Activated CD4-positive, alpha-beta T cell treated with anti-CD3 and anti-CD28 coated beads, Interleukin-2, amount 50 U/mL, for 16 hours (primary cell): Measurements from ENCODE around the gene NCBP1.
"Not testable (repeated sequence)": the region's sequence is repeated elsewhere in the genome, so short reads cannot be mapped to it uniquely, and the experiment has no call there.

ENCODE experiments used
- DNase-seq: peaks from one replicate; pipeline ENCODE4 v3.0.0-alpha.2; 2020

Gene NCBP1, protein sequence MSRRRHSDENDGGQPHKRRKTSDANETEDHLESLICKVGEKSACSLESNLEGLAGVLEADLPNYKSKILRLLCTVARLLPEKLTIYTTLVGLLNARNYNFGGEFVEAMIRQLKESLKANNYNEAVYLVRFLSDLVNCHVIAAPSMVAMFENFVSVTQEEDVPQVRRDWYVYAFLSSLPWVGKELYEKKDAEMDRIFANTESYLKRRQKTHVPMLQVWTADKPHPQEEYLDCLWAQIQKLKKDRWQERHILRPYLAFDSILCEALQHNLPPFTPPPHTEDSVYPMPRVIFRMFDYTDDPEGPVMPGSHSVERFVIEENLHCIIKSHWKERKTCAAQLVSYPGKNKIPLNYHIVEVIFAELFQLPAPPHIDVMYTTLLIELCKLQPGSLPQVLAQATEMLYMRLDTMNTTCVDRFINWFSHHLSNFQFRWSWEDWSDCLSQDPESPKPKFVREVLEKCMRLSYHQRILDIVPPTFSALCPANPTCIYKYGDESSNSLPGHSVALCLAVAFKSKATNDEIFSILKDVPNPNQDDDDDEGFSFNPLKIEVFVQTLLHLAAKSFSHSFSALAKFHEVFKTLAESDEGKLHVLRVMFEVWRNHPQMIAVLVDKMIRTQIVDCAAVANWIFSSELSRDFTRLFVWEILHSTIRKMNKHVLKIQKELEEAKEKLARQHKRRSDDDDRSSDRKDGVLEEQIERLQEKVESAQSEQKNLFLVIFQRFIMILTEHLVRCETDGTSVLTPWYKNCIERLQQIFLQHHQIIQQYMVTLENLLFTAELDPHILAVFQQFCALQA

DNA sequence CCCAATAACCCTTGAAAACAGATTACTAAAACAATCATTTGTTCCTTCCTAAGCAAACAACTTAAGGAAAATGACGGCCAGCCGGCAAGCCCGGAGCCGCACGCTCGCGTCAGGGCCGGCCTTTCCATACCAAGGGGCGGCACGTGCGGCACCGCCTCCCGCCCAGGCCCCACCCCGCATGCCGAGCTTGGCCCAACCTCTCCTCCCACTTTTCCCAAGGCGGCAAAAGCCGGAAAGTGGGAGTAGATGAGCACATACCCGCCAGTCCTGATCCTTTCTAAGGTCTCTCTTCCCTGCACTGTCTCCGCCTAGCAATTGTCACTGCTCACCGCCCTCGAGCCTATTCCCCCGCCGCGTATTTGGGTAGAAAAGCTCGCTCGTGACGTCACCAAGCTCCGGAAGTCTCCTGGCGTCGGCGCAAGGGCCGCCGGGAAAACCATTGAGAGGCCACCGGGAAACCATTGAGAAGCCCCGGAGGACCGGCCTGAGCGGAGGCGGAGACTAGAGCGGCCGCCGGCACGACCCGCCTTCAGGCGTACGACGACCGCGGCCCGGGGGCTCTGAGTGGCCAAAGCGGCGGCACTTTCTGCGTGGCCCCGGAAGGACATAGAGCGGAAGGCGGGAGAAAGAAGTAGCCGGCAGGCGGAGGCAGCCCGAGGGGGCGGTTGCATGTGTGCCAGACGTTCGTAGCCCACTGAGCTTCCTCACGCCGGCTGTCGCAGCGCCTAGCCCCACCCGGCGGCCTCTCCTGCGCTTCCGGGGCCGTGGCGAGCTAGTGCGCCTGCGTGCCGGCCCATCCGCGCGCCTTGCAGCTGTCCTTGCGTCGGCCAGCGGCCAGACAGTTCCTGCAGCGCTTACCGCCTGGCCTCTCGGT, at the start of gene NCBP1, which contains the start of gene TSTD2:
Gene NCBP1 (plus strand): TSS at position 837 of the 874 bp plus-strand sequence. CDS start 61 bp downstream, outside the sequence.
Gene TSTD2 (minus strand): TSS at position 384 of the 874 bp plus-strand sequence. CDS start 5,806 bp downstream, outside the sequence.
- peak; percentile 98 for DNase-seq

DNA sequence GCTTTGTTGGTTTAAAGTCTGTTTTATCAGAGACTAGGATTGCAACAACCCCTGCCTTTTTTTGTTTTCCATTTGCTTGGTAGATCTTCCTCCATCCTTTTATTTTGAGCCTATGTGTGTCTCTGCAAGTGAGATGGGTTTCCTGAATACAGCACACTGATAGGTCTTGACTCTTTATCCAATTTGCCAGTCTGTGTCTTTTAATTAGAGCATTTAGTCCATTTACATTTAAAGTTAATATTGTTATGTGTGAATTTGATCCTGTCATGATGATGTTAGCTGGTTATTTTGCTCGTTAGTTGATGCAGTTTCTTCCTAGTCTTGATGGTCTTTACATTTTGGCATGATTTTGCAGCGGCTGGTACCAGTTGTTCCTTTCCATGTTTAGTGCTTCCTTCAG, 48.8 kb upstream of the NCBP1 start:
- not testable (repeated sequence) for DNase-seq

DNA sequence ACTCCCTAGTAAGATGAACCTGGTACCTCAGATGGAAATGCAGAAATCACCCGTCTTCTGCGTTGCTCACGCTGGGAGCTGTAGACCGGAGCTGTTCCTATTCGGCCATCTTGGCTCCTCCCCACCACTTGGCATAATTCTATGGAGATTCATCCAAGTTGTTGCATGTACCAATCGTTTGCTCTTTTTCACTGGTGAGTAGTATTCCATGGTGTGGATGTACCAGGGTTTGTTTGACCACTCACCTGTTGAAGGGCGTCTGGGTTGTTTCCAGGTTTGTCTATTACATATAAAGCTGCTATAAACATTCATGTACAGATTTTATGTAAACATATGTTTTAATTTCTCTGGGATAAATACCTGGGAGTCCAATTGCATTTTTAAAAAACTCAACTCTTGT, 46.7 kb upstream of the NCBP1 start:
- not testable (repeated sequence) for DNase-seq

DNA sequence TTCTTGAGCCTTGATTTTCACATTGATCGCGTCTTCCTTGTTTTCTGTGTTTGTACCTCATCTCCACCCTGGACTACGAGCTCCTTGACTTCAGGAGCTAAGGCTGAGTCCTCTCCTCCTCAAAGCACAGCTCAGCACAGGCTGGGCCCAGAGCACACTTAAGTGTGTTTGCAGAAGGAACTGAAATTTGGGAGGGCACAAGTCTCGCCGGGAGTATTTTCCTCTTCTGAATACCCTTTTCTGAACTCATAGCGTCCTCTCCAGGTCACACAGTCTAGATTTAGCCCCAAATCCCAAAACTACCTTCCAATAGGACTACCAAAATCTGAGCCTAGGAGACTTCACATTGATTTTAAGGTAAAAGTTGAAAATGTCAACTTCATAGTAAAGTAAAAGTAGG, 42.1 kb upstream of the NCBP1 start:
- no peak for DNase-seq

DNA sequence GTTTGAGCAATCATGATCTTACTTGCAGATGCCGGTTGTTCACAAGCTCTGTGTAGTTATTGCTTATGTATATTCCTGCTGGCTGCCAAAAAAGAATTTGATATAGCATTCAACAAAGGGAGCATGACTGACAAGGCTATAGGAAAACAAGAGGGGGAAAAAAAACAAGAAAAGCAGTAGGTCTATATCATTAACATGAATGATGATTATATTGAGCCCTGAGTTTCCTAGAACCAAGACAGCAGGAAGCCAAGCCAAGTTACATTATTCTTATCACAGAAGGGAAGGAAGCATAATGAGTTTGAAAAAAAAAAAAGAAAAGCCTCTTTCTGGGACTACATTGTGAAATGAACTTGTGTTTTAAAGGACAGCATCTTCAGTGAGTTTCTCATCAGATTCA, 41.5 kb upstream of the NCBP1 start:
- no peak for DNase-seq

DNA sequence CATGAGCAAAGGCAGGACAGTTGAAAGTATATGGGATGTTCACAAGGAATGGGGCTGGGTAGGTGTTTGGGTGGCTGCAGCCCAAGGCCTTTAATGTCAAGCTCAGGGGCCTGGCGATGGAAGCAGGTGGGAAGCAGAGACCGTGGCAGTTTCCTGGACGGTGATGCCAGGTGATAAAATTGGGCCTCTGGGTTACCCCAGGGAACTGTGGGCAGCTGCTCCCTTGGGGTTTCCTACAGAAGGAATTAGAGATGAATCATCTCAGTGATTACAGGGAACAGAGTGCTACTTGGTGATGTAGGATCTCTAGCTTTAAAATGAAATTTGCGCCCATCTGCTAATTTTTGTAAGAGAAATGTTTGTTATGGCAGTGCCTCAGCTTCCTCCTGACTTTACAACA, 39.7 kb upstream of the NCBP1 start:
- no peak for DNase-seq

DNA sequence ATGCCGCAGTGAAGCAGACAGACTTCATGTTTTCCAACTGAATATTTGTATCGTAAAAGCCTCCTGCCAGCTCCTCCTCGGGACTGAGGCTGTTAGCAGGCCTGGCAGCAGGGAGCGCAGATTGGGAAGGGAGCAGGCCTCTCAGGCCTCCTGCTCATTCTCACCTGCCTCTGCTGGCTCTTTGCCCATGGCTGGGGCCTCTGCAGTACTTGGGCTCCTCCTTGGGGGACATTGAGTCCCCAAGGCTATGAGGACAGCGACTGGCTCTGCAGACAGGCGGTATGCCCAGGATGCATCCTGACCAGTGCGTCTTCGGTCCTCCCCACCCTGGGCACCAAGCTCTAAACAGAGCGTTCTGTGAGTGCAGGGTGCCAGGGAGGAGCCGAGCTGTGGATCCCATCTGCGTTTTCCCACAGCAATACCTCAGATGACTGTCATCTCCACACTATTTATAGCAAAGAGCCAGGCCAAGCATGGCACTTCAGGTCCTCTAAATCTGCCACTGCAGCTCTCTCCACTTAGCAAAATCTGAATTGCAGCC, 39.2 kb upstream of the NCBP1 start:
- DNase-seq, result no peak

DNA sequence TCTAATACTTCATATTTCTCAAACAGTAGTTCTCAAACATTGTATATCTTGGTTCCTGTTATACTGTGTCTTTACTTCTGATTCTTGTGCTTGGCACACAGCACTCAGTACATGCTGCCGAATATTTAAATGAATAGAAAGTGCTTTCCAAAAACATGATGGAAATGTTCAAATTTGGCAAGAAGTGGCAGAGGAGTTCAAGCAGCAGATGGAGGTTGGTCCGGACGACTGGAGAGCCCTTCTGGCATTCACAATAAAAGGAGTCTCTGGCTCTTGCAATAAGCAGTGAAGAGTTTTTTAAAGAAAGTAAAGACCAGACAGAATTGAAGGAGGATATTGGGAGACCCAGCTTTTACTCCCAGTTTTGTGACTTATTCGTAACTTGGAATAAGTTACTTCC, 36.7 kb upstream of the NCBP1 start:
- DNase-seq, result no peak

DNA sequence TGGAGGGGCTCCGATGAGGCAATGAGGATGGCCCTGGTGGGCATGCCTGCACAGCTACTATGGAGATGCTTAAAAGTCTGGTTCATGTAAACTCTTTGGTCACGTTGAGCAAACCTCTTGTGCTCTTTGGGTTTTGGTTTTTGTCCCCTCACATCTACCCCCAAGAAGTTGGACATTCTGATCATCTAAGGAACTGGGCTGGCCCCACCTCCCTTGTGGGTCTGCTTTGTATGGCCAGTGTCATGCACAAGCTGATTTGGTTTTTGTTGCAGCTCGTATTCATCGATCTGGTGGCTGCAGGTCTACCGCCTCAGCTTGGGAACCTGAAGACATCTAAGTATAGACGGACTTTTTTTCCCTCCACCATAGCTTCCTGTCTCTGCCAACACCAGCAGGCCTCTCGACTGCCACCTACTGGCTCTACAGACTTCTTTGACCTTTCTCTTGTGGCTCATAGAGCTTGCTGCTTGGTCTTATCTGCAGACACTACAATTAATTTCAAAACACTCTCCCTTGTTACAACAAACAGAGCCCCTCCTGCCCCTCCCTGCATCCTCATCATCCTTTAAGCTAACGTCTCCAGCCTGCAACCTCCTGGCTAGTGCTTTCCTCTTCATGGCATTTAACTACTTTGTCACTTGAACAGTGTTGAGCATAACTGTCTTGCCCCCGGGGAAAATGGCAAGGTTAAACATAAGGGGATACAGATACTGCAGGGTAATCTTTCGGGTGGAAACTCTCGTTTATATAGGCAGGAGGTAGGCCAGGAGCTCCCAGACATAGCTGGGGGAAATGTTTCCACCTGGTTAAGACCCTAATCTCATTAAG, 34.9 kb upstream of the NCBP1 start:
- DNase-seq, result peak; percentile 80

DNA sequence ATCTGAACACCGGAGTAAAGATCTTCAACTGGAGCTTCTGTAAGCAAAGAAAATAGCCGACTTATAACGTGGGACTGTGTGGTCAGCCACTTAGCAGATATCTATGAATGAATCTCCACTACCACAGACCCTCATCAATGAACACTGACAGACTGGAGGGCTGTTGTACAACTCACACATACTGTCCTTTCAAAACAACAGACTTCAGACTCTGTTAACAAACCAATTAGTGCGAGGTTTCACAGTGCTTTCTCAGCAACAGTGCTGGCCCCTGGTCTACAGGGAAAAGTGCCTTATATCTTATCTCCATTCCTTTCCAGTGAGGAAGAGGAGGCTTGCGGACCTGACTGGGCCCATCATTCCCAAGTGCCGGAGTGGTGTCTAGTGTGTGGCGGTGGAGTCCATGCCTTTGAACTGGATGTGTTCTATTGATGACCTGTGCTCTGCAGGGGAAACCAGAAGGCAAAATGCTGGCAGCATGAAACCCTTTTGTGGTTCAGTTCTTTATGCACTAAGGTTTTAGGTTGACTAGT, 34.2 kb upstream of the NCBP1 start:
- no peak for DNase-seq

DNA sequence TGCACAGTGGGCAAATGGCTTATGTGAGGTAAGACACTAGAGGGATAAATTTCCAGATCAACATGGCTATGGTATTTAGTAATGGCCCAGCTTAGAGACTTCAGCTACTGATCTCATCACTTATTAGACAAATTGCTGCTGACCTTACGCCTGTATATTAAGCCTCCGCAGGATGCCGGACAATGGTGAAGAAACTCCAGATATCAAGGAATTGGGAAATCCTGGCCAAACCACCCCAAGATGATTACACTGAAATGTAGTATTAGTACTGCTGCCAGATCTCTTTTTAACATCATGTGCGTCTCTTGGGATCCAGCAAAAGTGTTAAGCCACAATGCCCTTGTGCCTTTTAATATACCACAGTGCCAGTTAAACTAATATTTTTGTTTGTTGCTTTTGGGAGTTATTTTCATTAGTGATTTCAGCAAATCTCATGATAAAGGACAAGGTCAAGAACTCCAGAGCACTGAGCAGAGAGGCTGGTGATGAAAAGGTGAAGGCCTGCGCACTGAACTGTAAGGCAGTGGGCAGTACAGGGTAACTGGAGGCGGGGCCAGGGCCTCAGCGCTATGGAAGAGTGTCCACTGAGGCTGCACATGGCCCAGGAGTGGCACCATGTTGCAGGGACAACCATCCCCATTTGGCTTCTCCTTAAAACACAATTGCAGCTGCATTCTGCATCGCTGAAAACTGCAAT, 32.9 kb upstream of the NCBP1 start:
- DNase-seq, result no peak

DNA sequence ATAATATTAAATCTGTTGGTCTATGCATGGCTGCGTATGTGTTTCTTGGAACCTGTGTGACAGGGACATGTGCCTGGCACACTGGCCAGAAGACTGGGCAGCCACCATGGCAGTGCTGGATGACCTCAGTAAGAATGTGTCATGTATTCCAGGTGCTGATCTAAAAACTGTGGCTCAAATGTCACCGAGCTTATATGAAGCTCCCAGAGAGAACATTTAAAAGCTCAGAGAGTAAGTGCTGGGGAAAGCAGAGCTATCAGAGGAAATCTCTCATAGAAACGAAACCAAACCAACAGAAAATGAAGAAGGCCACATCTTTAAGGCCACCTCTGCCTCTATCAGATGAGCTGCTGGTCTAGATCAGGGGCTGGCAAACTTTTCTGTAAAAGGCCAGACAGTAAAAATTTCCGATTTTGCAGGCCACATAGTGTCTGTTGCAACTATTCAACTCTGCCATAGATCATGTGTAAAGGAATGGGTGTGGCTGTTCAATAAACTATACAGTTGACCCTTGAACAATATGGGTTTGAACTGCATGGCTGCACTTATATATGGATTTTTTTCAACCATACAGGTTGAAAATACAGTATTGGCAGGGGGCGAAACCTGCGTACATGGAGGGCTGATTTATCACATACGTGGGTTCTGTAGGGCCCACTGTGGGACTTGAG, 32.3 kb upstream of the NCBP1 start:
- no peak for DNase-seq

DNA sequence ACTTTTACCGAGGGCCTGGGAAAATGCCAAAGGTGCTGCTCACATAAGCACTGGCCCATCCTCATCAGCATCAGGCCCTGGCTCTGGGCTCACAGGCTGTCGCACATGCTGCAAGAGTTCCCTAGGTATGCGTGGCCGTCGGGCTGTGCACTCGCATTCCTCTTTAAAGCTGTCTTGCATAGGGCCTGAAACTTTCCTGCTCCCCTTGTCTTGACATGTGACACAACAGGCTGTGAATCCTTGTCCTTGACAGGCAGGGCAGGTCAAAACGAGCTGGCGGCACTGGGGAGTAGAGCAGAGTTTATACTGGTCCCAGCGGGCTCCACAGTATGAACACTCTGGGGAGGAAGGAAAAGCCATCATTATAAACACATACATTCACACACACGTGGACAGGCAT, 31.2 kb upstream of the NCBP1 start:
- no peak for DNase-seq

DNA sequence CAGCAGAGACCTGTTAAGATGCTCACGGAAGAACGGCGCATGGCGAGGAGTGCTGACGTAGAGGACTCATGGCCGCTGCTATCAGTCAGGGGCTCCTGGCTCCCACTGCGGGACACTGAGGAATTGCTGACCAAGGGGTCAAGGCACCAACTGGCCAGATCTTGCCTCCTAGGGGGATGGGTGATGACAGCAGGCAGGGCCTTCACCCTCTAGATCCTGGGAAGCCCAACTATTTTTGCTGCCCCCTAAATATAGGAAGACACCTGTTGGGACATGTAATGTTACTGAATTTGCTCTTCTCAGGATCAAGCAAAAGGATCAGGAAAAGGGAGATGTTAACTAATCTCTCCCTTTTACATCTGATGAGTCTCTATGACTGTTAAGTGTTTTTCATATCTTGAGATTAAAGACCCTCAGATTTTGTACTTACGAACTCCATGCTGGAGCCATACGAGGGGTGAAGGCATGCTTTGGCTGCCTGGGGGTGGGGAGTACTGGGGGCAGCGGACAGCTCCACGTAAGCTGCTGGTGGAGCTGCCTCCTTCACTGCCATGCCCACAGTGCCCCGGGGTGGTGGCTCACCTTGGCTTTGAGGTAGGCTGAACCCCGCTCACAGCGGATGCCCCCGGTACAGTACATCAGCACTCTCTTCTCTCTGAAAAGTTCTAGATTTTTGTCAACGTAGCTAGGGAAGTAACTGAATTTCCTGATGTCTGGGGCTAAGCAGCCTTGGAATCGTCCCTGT, 28.5 kb upstream of the NCBP1 start:
- no peak for DNase-seq

DNA sequence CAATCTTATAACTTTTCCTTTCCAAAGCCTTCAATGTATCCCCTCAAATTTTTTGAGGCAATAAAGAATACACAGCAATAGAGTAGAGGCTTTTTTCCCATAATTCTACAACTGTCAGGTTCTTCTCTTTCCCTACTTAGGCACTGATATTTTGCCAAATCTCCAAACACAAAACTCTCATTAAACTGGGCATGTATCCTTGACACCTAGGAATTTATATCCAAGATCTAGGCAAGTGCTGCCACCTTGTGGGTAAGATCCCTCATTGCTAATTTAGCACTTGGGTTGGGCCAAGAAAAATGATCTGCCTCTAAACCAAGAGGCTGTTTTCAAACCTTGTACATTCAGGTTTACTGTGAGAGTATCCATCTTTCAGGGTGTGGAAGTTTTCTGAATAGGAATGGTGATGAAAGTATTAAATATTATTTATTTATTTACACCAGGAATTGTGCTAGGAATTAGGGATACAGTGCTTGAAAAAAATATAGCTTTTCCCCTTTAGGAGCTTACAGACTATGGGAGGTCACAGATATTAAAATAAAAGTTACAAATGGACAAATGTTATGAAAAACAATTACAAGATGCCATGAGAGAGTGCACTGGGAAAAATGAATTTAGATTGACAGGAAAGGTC, 18.1 kb upstream of the NCBP1 start:
- DNase-seq, result peak; percentile 70

DNA sequence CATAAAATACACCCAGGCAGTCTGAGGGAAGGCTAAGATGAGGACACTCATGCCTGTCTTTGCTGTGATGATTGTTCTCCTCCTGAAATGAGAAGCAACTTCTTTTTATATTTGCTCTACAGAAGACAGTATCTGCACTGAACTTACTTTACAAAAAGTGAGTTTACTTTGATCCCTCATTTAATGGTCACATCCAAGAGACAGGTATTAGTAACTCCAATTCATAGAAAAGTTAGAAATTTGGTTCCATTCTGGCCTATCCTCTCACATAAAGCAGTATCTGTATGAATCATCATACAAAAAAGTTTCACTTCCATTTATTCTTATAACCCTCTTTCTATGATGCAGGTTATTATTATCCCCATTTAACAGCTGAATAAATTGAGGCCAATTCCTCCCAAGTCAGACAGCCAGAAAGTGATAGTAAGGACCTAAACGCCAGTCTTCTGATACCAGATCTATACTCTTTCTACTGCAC, 15.6 kb upstream of the NCBP1 start:
- peak; percentile 55 for DNase-seq

DNA sequence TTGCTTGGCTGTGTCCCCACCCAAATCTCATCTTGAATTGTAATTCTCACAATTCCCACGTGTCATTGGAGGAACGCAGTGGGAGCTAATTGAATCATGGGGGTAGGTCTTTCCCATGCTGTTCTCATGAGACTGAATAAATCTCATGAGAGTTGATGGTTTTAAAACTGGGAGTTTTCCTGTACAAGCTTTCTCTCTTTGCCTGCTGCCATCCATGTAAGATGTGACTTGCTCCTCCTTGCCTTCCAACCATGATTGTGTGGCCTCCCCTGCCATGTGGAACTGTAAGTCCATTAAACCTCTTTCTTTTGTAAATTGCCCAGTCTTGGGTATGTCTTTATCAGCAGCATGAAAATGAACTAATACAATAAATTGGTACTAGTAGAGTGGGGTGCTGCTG, 13.6 kb upstream of the NCBP1 start:
- DNase-seq, result not testable (repeated sequence)

DNA sequence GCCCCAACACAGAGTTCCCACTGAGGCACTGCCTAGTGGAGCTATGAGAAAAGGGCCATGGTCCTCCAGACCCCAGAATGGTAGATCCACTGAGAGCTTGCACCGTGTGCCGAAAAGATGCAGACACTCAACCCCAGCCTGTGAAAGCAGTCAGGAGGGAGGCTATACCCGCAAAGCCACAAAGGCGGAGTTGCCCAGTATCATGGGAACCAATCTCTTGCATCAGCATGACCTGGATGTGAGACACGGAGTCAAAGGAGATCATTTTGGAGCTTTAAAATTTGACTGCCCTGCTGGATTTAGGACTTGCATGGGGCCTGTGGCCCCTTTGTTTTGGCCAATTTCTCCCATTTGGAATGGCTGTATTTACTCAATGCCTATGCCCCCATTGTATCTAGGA, 11.1 kb upstream of the NCBP1 start:
- not testable (repeated sequence) for DNase-seq

DNA sequence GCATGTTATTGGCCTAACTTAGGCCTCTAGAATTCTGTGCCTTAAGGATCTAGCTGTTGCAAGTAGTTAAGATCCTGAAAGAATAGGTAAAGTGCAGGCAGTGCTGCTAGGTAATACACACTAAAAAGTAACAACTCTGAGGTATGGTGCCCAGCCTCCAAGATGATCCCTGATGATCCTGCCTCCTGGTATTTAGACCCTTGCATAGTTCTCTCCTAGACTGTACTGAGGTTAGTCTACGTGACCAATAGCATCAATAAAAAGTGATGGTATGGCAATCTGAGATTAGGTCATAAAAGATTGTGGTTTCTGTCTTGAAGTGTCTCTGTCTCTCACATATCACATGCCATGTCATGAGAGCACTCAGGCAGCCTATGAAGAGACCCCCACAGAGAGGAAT, 9.7 kb upstream of the NCBP1 start:
- no peak for DNase-seq
